HL-60/S4 (cell line): Measurements from ENCODE around the gene KCP.

Experiments used
- in situ Hi-C: fragments of 300-500 bp; cut with MboI; formaldehyde crosslinking; loops from 2 replicates; pipeline ENCODE4 v1.14.3; 2022; ENCODE audit warnings: low sequenced_read_pairs

KCP gene

GRCh38 chr7:128909625-128910568 is 612 bp downstream of the KCP start:
- in situ Hi-C loops: loop anchor here (25.0 kb wide), 1 partner anchor 177 kb away; no protein-coding TSS in a partner anchor

GRCh38 chr7:128908750-128909624 is 1.5 kb downstream of the KCP start:
- in situ Hi-C loops: loop anchor here (25.0 kb wide), 1 partner anchor 178 kb away; no protein-coding TSS in a partner anchor

- in situ Hi-C loops: loop anchor here (25.0 kb wide), 1 partner anchor 180 kb away; no protein-coding TSS in a partner anchor
These were observed 3.5 kb downstream of the KCP start for GRCh38 chr7:128906766-128907559.

- in situ Hi-C loops: loop anchor here (25.0 kb wide), 1 partner anchor 181 kb away; no protein-coding TSS in a partner anchor
These were observed 4.3 kb downstream of the KCP start for GRCh38 chr7:128906001-128906765.

- in situ Hi-C loops: loop anchor here (25.0 kb wide), 1 partner anchor 183 kb away; no protein-coding TSS in a partner anchor
These were observed 5.9 kb downstream of the KCP start for GRCh38 chr7:128904381-128905197.

- in situ Hi-C loops: loop anchor here (25.0 kb wide), 1 partner anchor 184 kb away; no protein-coding TSS in a partner anchor
These were observed 6.7 kb downstream of the KCP start for GRCh38 chr7:128903621-128904361.

GRCh38 chr7:128902761-128903585 is 7.5 kb downstream of the KCP start:
- in situ Hi-C loops: loop anchor here (25.0 kb wide), 1 partner anchor 184 kb away; no protein-coding TSS in a partner anchor

- in situ Hi-C loops: loop anchor here (25.0 kb wide), 1 partner anchor 187 kb away; no protein-coding TSS in a partner anchor
These were observed 10.3 kb downstream of the KCP start for GRCh38 chr7:128900237-128900636.

- in situ Hi-C loops: loop anchor here (25.0 kb wide), 1 partner anchor 287 kb away; no protein-coding TSS in a partner anchor
These were observed 11.1 kb downstream of the KCP start for GRCh38 chr7:128899392-128899791.

- in situ Hi-C loops: loop anchor here (25.0 kb wide), 1 partner anchor 283 kb away; no protein-coding TSS in a partner anchor
These were observed 15.2 kb downstream of the KCP start for GRCh38 chr7:128895320-128895719.

GRCh38 chr7:128894101-128894440 is 16.4 kb downstream of the KCP start:
- in situ Hi-C loops: loop anchor here (25.0 kb wide), 1 partner anchor 282 kb away; no protein-coding TSS in a partner anchor

GRCh38 chr7:128893251-128894100 is 17.0 kb downstream of the KCP start:
- in situ Hi-C loops: loop anchor here (25.0 kb wide), 1 partner anchor 281 kb away; no protein-coding TSS in a partner anchor

- in situ Hi-C loops: loop anchor here (25.0 kb wide), 1 partner anchor 280 kb away; no protein-coding TSS in a partner anchor
These were observed 17.8 kb downstream of the KCP start for GRCh38 chr7:128892521-128893250.

- in situ Hi-C loops: loop anchor here (25.0 kb wide), 1 partner anchor 280 kb away; no protein-coding TSS in a partner anchor
These were observed 18.6 kb downstream of the KCP start for GRCh38 chr7:128891942-128892269.
